Ishikawa (cell line): Measurements from ENCODE around the gene RAI1.

Experiments used
- CEBPB ChIP-seq: IDR thresholded peaks from 2 replicates; pipeline ENCODE4 v1.6.1; 2012
- CREB1 ChIP-seq: IDR thresholded peaks from 2 replicates; pipeline ENCODE4 v1.6.1; 2012; ENCODE audit warnings: low read depth
- EGR1 ChIP-seq: IDR thresholded peaks from 2 replicates; pipeline ENCODE4 v1.6.1; 2012
- EP300 ChIP-seq: IDR thresholded peaks from 2 replicates; pipeline ENCODE4 v1.6.1; 2012; ENCODE audit warnings: borderline replicate concordance
- FOXM1 ChIP-seq: IDR thresholded peaks from 2 replicates; pipeline ENCODE4 v1.6.1; 2012; ENCODE audit warnings: low read depth, borderline replicate concordance
- MAX ChIP-seq: IDR thresholded peaks from 2 replicates; pipeline ENCODE4 v1.6.1; 2012
- NFIC ChIP-seq: IDR thresholded peaks from 2 replicates; pipeline ENCODE4 v1.6.1; 2012
- RAD21 ChIP-seq: IDR thresholded peaks from 2 replicates; pipeline ENCODE4 v1.6.1; 2012; ENCODE audit warnings: low read depth
- TAF1 ChIP-seq: IDR thresholded peaks from 2 replicates; pipeline ENCODE4 v1.6.1; 2012; ENCODE audit warnings: low read depth, mild to moderate bottlenecking
- TCF12 ChIP-seq: IDR thresholded peaks from 2 replicates; pipeline ENCODE4 v1.6.1; 2012; ENCODE audit warnings: low read depth
- USF1 ChIP-seq: IDR thresholded peaks from 2 replicates; pipeline ENCODE4 v1.6.1; 2012
- YY1 ChIP-seq: IDR thresholded peaks from 2 replicates; pipeline ENCODE4 v1.6.1; 2012; ENCODE audit warnings: low read depth
- TF ChIP-seq, protein P1 (sequence below): IDR thresholded peaks from 2 replicates; pipeline ENCODE4 v1.6.1; 2012; ENCODE audit warnings: low read depth, mild to moderate bottlenecking

- no peak for TF ChIP-seq FOXM1
- TF ChIP-seq EP300 = no peak
- TF ChIP-seq EGR1 = no peak
- no peak for TF ChIP-seq RAD21
- no peak for TF ChIP-seq USF1
- no peak for TF ChIP-seq CREB1
- TF ChIP-seq TAF1 = no peak
- TF ChIP-seq, protein P1, sequence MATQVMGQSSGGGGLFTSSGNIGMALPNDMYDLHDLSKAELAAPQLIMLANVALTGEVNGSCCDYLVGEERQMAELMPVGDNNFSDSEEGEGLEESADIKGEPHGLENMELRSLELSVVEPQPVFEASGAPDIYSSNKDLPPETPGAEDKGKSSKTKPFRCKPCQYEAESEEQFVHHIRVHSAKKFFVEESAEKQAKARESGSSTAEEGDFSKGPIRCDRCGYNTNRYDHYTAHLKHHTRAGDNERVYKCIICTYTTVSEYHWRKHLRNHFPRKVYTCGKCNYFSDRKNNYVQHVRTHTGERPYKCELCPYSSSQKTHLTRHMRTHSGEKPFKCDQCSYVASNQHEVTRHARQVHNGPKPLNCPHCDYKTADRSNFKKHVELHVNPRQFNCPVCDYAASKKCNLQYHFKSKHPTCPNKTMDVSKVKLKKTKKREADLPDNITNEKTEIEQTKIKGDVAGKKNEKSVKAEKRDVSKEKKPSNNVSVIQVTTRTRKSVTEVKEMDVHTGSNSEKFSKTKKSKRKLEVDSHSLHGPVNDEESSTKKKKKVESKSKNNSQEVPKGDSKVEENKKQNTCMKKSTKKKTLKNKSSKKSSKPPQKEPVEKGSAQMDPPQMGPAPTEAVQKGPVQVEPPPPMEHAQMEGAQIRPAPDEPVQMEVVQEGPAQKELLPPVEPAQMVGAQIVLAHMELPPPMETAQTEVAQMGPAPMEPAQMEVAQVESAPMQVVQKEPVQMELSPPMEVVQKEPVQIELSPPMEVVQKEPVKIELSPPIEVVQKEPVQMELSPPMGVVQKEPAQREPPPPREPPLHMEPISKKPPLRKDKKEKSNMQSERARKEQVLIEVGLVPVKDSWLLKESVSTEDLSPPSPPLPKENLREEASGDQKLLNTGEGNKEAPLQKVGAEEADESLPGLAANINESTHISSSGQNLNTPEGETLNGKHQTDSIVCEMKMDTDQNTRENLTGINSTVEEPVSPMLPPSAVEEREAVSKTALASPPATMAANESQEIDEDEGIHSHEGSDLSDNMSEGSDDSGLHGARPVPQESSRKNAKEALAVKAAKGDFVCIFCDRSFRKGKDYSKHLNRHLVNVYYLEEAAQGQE = no peak
- TF ChIP-seq MAX = no peak
- TF ChIP-seq TCF12 = no peak
- TF ChIP-seq CEBPB = no peak
- TF ChIP-seq YY1 = no peak
- TF ChIP-seq NFIC = no peak
Observed at GRCh38 chr17:17833658-17834357, 152.6 kb downstream of the RAI1 start.
